RWPE1 (cell line): ENCODE data around the gene ZFR2.

Experiments
- CTCF ChIA-PET: fragments of 350-600 bp; sonication (Branson Sonifier 250); formaldehyde crosslinking; extraction: SDS; loops from one replicate; lab custom pipeline; 2021; lab: Yijun Ruan, JAX
- POLR2A ChIA-PET: fragments of 400-600 bp; formaldehyde crosslinking; extraction: SDS; loops from one replicate; lab custom pipeline; 2020; ENCODE audit warnings: antibody characterized with exemption; ENCODE audit not compliant: low non-redundant PET; lab: Yijun Ruan, JAX
- DNase-seq: peaks from one replicate; pipeline ENCODE4 v3.0.0; 2012; ENCODE audit warnings: low spot score
- H3K27ac ChIP-seq: fragments of 450-650 bp; 2 replicates; pipeline ENCODE4 v1.5.1; 2017
- TF ChIP-seq, protein P1 (sequence below): fragments of 450-650 bp; conservative IDR thresholded peaks from 2 replicates; pipeline ENCODE4 v1.5.1; 2017; ENCODE audit warnings: low read depth, mild to moderate bottlenecking

ZFR2 gene

DNA sequence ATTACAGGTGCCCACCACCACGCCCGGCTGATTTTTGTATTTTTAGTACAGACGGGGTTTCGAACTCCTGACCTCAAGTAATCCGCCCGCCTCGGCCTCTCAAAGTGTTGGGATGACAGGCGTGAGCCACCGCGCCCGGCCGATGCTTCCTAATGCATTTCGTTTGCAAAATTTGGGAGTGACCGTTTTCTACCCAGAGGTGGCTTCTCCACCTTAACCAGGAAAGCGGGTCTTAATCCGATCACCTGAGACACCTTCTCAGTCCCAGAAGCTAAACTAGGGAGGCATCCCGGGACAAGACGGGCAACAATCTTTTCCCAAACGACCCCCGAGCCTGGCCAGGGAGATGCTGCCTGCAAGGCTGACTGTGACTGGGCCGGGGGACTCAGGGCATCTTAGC is 67.8 kb downstream of the ZFR2 start:
- TF ChIP-seq, protein P1, sequence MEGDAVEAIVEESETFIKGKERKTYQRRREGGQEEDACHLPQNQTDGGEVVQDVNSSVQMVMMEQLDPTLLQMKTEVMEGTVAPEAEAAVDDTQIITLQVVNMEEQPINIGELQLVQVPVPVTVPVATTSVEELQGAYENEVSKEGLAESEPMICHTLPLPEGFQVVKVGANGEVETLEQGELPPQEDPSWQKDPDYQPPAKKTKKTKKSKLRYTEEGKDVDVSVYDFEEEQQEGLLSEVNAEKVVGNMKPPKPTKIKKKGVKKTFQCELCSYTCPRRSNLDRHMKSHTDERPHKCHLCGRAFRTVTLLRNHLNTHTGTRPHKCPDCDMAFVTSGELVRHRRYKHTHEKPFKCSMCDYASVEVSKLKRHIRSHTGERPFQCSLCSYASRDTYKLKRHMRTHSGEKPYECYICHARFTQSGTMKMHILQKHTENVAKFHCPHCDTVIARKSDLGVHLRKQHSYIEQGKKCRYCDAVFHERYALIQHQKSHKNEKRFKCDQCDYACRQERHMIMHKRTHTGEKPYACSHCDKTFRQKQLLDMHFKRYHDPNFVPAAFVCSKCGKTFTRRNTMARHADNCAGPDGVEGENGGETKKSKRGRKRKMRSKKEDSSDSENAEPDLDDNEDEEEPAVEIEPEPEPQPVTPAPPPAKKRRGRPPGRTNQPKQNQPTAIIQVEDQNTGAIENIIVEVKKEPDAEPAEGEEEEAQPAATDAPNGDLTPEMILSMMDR: no peak
- CTCF ChIA-PET: interaction anchor here (0.6 kb wide), 1 partner anchor 9 kb away, joined by 3 read pairs; no protein-coding TSS in a partner anchor
- POLR2A ChIA-PET: no interaction called here
- DNase-seq: no peak
- H3K27ac ChIP-seq: no peak overlapping the region

DNA sequence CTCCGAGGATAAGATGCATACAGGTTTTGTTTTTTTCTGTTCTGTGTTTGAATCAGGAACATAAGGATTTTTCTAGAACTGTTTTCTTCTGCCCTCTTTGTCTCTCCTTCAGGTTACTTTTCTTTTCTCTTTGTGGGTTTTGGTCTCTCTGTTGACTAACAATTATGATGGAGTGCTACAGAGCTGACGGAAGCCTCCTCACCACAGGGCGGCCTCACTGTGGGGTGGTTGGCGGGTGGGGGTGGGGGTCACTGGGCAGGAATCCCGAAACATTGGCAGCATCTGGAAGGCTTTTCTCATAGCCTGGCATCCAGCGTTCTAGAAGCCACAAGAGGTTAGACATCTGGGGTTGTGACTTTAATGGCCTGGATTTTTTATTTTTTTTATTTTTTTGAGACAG is 70.7 kb downstream of the ZFR2 start:
- ChIA-PET POLR2A (no interaction called here), CTCF (interaction anchor here (0.6 kb wide), 1 partner anchor 50 kb away, joined by 6 read pairs; no protein-coding TSS in a partner anchor)
- H3K27ac ChIP-seq: no peak overlapping the region
- TF ChIP-seq, protein P1: no peak
- DNase-seq: no peak

DNA sequence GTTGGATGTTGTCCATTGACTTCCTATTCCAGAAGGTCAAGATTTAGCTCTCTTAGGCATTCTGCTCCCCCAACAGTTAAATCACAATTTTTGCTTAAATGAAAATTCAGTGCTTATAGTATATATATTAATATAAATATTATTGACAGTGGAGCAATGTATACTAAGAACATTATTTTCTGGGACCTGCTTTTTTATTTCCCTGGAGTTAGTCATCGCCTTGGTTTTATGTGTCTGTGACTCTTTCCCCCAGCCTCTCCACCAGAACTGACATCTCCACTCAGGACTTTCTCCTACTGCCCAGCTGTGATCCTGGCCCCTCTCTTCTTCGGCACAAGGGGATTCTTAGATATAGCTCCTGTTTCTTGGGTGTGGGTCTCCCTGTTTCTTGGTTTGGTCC is 72.5 kb downstream of the ZFR2 start:
- ChIA-PET POLR2A (no interaction called here), CTCF (interaction anchor here (0.7 kb wide), 1 partner anchor 12 kb away, joined by 3 read pairs; no protein-coding TSS in a partner anchor)
- TF ChIP-seq, protein P1: no peak
- no peak overlapping the region for H3K27ac ChIP-seq
- no peak for DNase-seq

DNA sequence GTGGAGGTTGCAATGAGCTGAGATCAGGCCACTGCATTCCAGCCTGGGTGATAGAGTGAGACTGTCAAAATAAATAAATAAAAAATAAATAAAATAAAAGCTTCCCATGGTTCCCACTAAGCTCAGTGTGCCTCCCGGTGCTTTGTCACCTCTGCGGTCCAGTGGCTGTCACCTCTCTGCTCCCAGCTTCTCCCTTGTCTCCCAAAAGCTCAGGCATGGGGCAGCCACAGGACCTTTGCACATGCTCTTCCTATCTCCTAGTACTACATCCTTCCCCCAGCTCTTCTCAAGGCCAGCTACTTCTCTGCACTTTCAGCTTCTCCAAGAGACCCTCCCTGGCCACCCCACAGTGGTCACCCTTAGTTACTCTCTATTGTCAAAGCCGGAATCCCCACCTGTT is 75.0 kb downstream of the ZFR2 start:
- DNase-seq: no peak
- ChIA-PET CTCF (no interaction called here), POLR2A (no interaction called here)
- no peak overlapping the region for H3K27ac ChIP-seq
- TF ChIP-seq, protein P1: no peak

DNA sequence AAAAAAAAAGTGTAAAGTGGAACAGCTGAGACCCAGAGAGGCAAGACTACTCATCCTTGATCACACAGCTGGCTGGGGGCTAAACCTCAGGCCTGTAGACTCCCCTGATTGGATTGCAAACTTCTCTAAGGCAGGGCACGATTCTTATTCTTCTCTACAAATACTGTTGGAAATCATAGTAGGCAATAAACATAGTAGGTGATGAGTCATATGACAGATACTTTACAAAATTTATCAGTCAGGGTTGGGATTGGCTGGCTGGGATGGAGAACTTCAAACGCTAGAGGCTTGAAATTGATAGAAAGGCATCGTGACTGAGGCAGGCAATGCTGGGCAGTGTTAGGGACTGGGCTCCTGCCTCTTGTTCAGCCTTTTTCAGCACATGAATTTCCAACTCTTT is 76.7 kb downstream of the ZFR2 start:
- no peak overlapping the region for H3K27ac ChIP-seq
- DNase-seq: no peak
- TF ChIP-seq, protein P1: no peak
- CTCF ChIA-PET: no interaction called here
- POLR2A ChIA-PET: no interaction called here

DNA sequence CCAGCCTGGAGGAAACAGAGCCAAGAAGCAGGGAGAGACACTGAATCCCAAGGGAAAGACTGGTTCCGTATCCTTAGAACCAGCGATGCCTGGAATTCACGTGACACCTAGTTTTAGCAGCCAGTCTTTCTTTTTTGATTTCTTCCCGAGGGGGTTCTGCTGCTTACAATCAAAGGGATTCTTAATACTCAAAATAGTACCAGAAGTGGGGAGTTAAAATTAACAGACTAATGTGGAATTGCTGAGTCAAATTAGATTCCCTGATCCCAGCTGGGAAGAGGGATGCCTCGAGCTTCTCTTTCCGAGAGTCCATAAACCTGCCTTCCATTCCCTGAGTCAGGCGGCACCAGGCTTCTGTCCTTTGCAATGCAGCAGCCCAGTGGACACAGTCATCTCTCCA is 77.9 kb downstream of the ZFR2 start:
- CTCF ChIA-PET: interaction anchor here (0.6 kb wide), 1 partner anchor 71 kb away, joined by 3 read pairs; no protein-coding TSS in a partner anchor
- no peak overlapping the region for H3K27ac ChIP-seq
- TF ChIP-seq, protein P1: no peak
- DNase-seq: no peak
- POLR2A ChIA-PET: no interaction called here
